Measurements from ENCODE around the gene RAX2. TPM values are rescaled to one million over a fixed set of nuclear protein-coding genes. Genes with fewer than 3 reads are reported as not detected.

RAX2 gene
- total and polyA plus RNA-seq, 2 donors (not counting 1 experiment from before 2014, with no cell fraction given) = not detected

GRCh38 chr19:3803114-3803888 is 31.3 kb upstream of the RAX2 start:
- Histone ChIP-seq H3K27ac (ENCODE audit: insufficient read depth, low read length) (no peak overlapping the region), H3K27me3 (ENCODE audit: control insufficient read depth, insufficient read depth, low read length) (peaks cover 16% of the 10 kb centered on the region), H2AFZ (ENCODE audit: low read length) (no peak overlapping the region), H4K20me1 (ENCODE audit: control insufficient read depth, extremely low read depth, insufficient read depth, low read length) (no peaks in the 10 kb centered on the region), H3K9me3 (ENCODE audit: control insufficient read depth, insufficient read depth, low read depth, low read length) (peaks cover 3% of the 10 kb centered on the region), H3K36me3 (ENCODE audit: control insufficient read depth, insufficient read depth, low read length) (no peaks in the 10 kb centered on the region), H3K4me3 (replicated peaks in 1 of 4; ENCODE audit: control extremely low read depth in 1 of 4, insufficient read depth in 1 of 4, low read depth in 3 of 4, low read length in 4 of 4) (no peak overlapping the region), H3K9ac (ENCODE audit: insufficient read depth, low read length) (no peak overlapping the region), H3K4me1 (ENCODE audit: control insufficient read depth, extremely low read depth, insufficient read depth, low read length) (no peaks in the 10 kb centered on the region), H3K79me2 (ENCODE audit: control insufficient read depth, insufficient read depth, low read length) (no peaks in the 10 kb centered on the region), H3K4me2 (ENCODE audit: extremely low read depth, insufficient read depth, low read length) (no peak overlapping the region)
- no peak for TF ChIP-seq EZH2 (IDR thresholded peaks at IDR 0.05; ENCODE audit: low read length, missing control alignments)
- no peak for TF ChIP-seq CTCF (conservative IDR thresholded peaks at IDR 0.05 in 1 of 2, IDR thresholded peaks at IDR 0.05 in 1 of 2; ENCODE audit: low read depth in 1 of 2, low read length in 2 of 2)
- no peak for DNase-seq (ENCODE audit: low read depth in 2 of 2)

- H3K4me3 ChIP-seq (replicated peaks in 1 of 4; ENCODE audit: control extremely low read depth in 1 of 4, insufficient read depth in 1 of 4, low read depth in 3 of 4, low read length in 4 of 4) = no peak overlapping the region
- no peak overlapping the region for H3K9ac ChIP-seq (ENCODE audit: insufficient read depth, low read length)
- H2AFZ ChIP-seq (ENCODE audit: low read length) = no peak overlapping the region
- TF ChIP-seq EZH2 (IDR thresholded peaks at IDR 0.05; ENCODE audit: low read length, missing control alignments) (peak; percentile 82), CTCF (conservative IDR thresholded peaks at IDR 0.05 in 1 of 2, IDR thresholded peaks at IDR 0.05 in 1 of 2; ENCODE audit: low read depth in 1 of 2, low read length in 2 of 2) (peak; percentile 15 to 23)
- H3K79me2 ChIP-seq (ENCODE audit: control insufficient read depth, insufficient read depth, low read length) = no peaks in the 10 kb centered on the region
- no peaks in the 10 kb centered on the region for H3K9me3 ChIP-seq (ENCODE audit: control insufficient read depth, insufficient read depth, low read depth, low read length)
- H3K27me3 ChIP-seq (ENCODE audit: control insufficient read depth, insufficient read depth, low read length) = peaks cover 16% of the 10 kb centered on the region
- H3K36me3 ChIP-seq (ENCODE audit: control insufficient read depth, insufficient read depth, low read length) = no peaks in the 10 kb centered on the region
- DNase-seq (ENCODE audit: low read depth in 2 of 2) = peak in 1 of 2 donors; percentile 26
- no peak overlapping the region for H3K4me2 ChIP-seq (ENCODE audit: extremely low read depth, insufficient read depth, low read length)
- no peaks in the 10 kb centered on the region for H4K20me1 ChIP-seq (ENCODE audit: control insufficient read depth, extremely low read depth, insufficient read depth, low read length)
- H3K27ac ChIP-seq (ENCODE audit: insufficient read depth, low read length) = no peak overlapping the region
- H3K4me1 ChIP-seq (ENCODE audit: control insufficient read depth, extremely low read depth, insufficient read depth, low read length) = no peaks in the 10 kb centered on the region
Measured at GRCh38 chr19:3801412-3802096, 29.5 kb upstream of the RAX2 start.

GRCh38 chr19:3800996-3801395 is 29.0 kb upstream of the RAX2 start:
- no peaks in the 10 kb centered on the region for H3K79me2 ChIP-seq (ENCODE audit: control insufficient read depth, insufficient read depth, low read length)
- H4K20me1 ChIP-seq (ENCODE audit: control insufficient read depth, extremely low read depth, insufficient read depth, low read length) = no peaks in the 10 kb centered on the region
- no peak overlapping the region for H3K4me3 ChIP-seq (replicated peaks in 1 of 4; ENCODE audit: control extremely low read depth in 1 of 4, insufficient read depth in 1 of 4, low read depth in 3 of 4, low read length in 4 of 4)
- H3K4me2 ChIP-seq (ENCODE audit: extremely low read depth, insufficient read depth, low read length) = peak overlapping the region; percentile 45
- H3K9ac ChIP-seq (ENCODE audit: insufficient read depth, low read length) = no peak overlapping the region
- H3K36me3 ChIP-seq (ENCODE audit: control insufficient read depth, insufficient read depth, low read length) = no peaks in the 10 kb centered on the region
- DNase-seq (ENCODE audit: low read depth in 2 of 2) = no peak
- no peak overlapping the region for H3K27ac ChIP-seq (ENCODE audit: insufficient read depth, low read length)
- H3K27me3 ChIP-seq (ENCODE audit: control insufficient read depth, insufficient read depth, low read length) = peaks cover 16% of the 10 kb centered on the region
- H3K9me3 ChIP-seq (ENCODE audit: control insufficient read depth, insufficient read depth, low read depth, low read length) = no peaks in the 10 kb centered on the region
- H2AFZ ChIP-seq (ENCODE audit: low read length) = no peak overlapping the region
- no peaks in the 10 kb centered on the region for H3K4me1 ChIP-seq (ENCODE audit: control insufficient read depth, extremely low read depth, insufficient read depth, low read length)
- no peak for TF ChIP-seq EZH2 (IDR thresholded peaks at IDR 0.05; ENCODE audit: low read length, missing control alignments)
- TF ChIP-seq CTCF (conservative IDR thresholded peaks at IDR 0.05 in 1 of 2, IDR thresholded peaks at IDR 0.05 in 1 of 2; ENCODE audit: low read depth in 1 of 2, low read length in 2 of 2) = no peak

All from fibroblast of lung (primary cell).